GM19452 (cell line): ENCODE results near the gene ZNF484.
"Not testable (repeated sequence)": the region's sequence is repeated elsewhere in the genome, so short reads cannot be mapped to it uniquely, and the experiment has no call there.

ENCODE experiments used
- ATAC-seq: cut with Tn5 transposase; IDR thresholded peaks from one replicate; pipeline ENCODE4 v1.9.1; 2021; ENCODE audit not compliant: unreplicated experiment

Gene ZNF484

DNA sequence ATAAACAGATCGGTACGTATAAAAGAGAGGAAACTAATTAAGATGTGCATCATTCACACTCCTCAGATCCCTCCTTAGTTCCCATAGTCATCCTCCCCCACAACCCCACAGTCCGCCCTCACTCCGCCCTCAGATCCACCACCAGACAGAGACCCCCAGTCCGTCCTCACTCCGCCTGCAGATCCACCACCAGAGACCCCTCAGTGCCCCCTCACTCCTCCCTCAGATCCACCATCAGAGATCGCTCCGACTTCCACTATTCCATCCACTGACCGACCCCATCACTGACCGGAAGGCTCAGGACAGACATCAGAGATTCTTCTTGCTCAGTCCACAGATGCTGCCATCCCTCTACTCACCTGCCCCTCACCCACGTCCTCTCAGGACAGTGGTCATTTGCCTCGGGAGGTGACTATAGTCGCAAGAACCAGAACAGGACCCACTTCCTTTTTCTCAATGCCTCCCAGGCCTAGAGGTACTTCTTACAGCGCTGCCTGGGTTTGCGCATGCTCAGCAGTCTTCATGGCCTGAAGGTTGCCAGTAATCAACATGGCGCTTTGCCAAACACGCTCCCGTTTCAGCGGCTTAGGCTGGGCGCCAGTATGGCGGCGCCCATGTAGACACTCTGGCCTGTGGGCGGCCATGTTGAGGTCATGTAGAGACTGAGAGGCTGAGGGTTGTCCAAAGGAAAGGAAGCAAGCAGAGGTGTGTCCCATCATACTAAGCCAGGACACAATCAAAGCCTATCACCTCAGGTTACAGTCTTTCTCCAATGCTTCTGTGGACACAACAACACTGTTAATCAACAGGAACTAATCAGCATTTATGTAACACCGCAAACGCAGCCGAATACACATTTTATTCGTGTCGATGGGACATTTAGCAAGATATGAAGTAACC is at the start of gene ZNF484:
ZNF484 (minus strand) TSS at position 508 of the 900 bp plus-strand sequence. CDS start 3,009 bp downstream, outside the sequence.
- ATAC-seq = peak; percentile 96

DNA sequence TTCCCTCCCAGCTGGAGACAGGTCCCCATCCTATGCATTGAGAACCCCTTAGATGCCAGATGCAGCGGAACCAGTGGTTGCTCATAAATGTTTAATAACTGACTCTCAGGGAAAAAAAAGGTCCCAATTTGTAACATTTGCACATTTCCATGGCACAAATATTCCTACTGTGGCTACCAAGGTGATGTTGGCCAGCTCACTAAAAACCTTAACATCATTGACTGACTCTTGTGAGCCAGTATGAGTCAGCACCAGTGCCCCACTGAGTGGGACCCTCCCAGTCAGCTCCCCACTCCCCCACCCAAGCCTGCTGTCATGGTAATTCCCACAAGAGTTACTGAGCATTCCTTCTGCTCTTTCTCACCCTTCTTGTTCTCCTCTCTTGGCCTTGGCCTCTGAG is 42.6 kb upstream of the ZNF484 start:
- ATAC-seq = no peak

DNA sequence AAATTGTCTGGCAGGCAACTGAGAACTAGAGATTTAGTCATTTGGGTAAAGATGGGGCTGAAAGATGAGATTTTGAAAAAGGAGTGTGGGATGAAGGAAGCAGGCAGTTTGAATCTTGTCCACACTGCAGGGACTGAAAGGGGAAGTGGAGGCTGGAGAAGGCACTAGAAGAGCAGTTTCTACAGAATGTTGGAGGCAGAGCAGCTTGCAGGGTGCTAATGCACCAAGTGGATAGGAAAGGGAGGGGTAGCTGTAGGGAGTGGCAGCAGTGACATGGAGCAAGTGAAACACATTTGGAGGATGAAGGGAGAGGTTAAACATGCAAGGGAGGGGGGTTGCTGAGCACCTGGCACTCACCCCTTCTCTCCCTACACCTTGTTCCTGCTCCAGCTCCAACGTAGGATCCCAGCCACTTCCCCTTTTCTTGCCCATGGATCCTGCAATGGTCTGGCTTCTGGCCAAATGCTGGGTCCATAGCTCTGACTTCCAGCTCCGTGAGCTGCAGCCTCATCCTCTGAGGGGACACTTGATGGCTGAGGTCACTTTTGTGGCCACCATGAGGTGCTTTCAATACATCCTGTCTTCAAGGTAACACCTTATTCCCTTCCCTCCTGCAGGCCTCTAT is 39.5 kb upstream of the ZNF484 start:
- ATAC-seq = no peak

DNA sequence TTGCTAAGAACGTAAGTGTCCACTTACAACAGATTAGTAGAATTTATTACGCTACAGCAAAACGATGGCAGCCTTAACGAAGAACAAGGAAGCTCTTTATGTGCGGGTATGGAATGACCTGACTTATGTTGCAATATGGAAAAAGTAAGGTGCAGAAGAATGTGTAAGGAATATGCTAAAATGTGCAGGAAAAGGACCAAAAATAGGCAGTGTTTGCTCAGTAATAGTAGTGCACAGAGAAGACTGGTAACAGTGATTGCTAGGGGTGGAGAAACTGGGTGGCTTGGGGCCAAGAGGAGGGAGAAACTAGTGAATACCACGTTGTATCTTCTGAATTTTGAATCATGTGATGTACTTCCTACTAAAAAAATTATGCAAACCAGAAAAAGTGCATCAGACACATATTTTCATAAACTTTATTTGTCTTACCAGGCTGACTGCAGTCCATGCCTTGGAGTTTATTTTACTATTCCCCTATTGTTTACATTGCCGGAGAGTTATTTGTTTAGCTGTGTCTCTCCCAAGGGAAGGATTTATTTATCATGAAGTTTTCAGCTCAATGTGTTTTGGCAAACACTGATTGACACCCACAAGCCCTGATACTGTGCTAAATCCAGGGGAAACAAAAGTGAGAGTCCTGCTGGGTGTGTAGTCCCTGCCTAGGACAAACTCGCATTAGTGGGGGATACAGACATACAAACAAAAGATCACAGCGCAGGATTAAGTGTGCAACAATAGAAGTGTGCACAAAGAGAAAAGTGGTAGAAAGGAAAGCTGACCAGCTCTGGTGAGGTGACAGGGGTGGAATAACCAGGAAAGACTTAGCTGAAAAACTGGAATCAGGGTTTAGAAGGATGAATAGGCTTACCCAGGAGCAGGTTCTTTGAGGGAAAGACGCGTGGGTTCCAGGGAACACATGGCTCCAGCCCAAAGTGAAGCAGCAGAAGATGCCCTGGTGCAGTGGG is 34.0 kb upstream of the ZNF484 start:
- ATAC-seq = no peak

DNA sequence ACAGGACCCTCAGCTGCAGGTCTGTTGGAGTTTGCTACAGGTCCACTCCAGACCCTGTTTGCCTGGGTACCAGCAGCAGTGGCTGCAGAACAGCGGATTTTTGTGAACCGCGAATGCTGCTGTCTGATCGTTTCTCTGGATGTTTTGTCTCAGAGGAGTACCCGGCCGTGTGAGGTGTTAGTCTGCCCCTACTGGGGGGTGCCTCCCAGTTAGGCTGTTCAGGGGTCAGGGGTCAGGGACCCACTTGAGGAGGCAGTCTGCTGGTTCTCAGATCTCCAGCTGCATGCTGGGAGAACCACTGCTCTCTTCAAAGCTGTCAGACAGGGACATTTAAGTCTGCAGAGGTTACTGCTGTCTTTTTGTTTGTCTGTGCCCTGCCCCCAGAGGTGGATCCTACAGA is 27.3 kb upstream of the ZNF484 start:
- ATAC-seq = not testable (repeated sequence)

DNA sequence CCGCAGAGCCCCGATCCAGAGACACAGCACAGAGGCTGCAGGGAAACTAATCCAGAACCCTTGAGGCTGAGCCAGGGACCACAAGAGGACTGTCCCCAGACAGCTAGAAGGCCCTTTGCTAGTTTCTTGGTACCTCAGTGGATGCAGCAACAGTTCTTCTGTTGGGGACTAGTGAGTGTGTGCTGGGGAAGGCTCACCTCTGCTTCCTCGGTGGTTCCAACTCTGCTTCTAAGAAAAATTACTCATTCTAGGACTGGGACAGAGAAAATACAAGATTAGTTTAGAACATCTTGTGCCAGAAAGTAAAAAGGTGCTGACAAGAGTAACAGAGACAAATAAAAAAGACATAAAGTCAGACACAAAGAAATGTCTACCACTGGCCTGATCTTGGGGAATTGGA is 19.5 kb upstream of the ZNF484 start:
- no peak for ATAC-seq

DNA sequence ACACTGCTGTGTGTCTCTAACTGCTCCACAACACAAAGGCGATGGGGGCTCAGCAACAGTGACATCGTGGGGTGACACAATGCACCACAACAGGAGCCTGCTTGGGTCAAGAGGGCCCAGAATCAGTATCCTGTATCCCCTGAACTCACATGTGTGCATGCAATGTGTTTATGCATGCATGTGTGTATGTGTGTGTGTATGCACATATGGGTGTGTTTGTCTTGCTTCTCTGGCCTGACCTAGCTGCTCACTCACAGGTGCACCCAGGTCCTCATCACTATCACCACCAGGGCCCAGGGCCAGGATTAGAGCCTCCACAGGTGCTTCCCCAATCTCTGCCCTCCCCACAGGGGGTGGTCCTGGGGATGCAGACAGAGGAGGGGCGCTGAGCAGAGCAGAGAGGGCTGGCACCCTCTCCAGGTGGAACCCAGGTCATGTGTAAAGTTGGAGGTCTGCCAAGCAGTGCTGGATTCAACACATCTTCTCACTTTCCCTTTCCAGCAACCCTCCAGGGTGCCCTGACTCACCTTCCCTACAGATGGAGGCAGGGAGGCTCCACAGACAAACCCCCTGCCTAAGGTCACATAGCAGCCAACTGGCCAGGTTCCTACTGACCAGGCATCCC is 18.1 kb upstream of the ZNF484 start:
- ATAC-seq = no peak

DNA sequence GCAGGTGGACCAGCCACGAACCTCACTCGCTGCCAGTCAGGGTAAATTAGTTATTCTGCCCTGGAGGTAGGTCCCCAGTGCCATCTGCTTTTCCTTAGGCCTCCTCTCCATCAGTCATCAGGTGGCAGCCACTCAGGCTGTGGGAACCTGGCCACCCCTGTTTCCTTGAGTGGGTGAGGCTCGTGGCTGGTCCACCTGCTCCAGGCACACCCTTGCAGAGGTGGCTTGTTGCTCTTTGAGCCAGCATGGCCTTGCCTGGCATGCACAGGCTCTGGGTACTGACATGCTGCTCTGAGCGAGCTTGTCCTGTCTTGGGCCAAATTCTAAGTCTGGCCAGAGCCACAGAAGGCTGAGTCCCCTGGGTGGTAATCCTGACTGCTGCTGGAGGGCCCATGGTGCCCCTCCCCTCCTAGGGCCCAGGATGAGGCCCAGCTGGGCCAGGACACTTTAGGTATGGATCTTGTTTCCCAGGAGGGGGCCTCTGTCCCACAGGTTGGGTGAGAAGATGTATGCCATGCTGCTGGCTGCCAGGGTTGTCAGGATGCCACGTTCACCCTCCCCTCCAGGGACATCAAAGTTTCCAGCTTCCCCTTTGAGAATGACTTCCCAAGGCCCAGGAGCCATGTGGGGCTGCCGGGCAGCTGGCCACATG is 17.0 kb upstream of the ZNF484 start:
- ATAC-seq = no peak

DNA sequence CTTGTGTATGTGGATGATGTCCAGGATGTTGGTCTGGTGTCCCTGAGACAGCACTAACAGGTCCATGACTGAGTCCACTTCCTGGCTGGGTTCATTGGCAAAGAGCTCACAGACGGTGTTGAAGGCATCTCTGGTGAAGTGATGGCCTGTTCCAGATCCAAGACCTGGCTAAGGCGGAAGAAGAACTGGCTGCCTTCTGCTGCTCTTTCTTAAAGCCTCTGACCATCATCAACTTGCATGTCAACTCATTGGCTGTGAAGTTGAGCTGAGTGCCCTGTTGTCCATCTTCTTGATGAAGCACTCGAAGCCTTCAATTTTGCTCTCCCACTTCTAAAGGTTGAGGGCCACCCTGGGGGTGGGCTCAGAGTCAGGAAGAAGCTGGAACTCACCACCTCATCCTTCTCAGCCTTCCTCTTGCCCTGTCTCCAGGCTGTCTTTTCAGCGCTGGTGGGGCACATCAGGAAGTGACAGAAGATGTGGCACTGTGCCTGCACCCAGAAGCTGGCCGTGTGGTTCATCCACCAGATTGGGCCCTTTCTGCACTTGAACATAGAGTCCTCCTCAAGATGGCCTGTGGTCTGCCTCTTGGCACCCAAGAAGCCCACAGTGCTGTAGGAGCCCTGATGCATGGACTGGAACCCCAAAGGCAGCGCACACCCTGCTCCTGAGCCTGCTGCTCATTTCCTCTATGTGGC is 16.2 kb upstream of the ZNF484 start:
- ATAC-seq = not testable (repeated sequence)

DNA sequence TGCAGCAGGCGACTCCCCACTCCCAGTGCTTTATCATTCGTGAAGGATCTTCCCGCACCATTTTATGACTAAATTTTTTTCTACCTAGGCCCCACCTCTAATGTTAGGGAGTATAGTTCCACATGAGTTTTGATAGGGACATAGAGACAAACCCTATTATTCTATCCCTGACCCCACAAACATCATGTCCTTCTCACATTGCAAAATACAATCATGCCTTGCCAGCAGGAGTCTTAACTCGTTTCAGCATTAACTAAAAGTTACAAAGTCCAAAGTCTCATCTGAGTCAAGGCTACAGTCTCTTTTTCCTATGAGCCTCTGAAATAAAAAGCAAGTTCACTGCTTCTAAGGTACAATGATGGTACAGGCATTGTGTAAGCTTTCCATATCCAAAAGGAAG is 14.4 kb upstream of the ZNF484 start:
- not testable (repeated sequence) for ATAC-seq

DNA sequence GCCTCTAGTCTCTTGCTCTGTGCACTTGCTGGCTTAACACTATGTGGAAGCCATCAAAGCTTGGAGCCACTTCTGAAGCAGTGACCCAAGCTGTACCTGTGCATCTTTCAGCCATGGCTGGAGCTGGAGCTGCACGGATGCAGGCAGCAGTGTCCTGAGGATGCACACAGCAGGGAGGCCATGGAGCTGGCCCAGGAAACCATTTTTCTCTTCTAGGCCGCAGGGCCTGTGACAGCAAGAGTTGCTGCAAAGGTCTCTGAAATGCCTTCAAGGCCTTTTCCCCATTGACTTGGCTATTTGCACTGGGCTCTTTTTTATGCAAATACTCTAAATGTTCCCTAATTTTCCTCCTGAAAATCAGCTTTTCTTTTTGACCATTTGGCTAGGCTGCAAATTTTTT is 12.9 kb upstream of the ZNF484 start:
- ATAC-seq = no peak

DNA sequence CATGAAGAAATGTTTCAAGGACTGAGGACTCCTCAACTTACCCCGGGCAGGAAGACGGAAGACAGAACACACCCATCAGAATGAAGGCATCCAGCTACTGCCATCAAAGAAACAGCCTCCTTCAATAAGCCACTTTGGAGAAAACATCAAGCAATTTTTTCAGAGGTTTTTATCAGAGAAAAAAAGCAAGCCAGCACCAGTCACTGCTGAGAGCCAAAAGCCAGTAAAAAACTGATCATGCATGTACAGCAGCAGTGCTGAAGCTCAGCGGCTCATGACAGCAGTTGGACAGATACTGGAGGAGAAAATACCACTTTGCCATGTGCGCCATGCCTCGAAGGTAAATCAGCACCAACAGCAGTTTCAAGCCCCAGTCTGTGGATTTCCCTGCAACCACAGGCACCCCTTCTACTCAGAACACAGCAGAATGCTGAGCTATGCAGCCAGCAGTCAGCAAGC is 10.1 kb upstream of the ZNF484 start:
- ATAC-seq = no peak

DNA sequence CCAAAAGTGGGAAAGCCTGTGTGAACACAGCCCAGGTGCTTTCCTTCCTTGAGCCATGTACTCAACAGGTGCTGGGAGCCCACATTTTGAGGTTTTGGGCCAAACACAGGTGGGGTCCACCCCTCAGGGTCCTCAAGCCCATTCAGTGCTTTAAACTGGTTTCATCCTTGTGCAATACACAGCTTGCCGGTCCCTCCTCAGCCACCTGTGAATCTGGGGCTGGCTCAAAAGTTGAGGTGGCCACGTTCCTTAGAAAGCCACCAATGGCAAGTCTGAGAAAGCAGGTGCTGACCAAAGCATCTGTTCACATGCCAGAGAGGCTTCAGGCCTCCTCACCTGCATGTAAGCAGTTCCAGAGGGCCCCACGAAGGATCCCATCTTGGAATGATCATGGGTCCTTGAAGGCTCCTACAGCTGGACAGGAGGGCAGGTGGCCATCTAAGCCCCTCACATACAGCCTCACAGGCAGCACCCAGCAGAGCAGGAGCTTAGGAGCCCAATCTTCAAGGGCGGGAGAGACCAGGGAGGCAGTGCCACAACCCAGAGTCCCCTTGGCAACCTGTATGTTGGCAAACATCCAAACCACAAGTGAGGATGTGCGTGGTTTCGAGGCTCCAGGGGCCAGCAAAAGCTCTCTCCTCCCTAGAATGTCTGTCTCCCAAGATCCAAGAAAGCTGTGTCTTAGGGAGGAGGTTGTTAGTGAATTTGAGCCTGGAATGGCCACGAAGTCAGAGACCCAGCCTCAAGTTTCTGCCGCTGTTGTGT is 9.2 kb upstream of the ZNF484 start:
- ATAC-seq = not testable (repeated sequence)

DNA sequence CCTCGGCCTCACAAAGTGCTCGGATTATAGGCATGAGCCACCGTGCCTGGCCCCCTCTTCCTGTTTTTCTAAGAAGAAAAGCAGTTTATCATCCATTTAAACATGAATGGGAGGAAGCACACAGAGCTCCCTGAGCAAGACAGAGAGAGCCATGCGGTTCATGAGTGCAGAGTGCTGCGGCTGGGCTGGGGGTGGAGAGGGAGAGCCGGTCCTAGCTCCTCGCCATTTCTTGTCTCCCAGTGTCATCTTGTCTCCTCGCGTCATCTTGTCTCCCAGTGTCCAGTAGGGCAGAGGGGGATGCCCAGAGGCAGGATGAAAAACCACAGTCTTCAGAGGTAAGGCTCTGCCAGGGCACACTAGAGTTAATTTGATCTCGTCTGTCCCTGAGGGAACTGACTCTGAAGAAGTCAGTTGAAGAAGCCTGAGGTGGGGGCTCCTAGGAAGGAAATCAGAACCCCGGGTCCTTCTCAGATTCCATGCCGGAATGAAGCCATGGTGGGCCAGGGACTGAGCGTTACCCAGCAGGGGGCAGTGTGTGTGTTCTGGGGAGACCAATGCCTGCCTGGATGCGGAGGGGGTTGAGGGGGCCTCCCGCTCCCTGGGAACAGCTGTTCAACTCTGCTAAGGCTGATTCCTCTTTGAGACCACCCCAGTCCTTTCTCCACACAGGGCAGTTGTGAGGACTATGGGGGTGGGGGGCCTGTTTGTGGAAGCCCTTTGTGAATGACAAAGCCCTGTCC is 6.0 kb upstream of the ZNF484 start:
- ATAC-seq = not testable (repeated sequence)

DNA sequence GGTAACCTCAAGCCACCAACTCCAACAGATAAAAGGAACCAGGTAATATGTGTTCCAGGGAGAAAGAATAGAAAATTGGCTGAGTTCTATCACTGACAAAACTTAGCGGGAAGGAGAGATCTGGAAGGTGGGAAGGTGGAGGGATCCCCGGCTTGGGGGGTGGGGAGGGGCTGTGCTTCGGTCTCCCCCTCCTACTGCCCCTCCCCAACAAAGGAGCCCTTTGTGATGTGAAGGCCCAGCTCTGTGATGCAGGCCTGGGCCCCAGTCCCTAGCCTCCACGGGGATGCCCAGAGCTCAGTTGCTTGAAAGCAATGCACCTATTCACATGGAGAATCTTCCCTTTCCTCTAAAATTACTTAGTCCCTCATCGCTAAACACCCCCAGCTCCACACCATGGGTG is 4.4 kb upstream of the ZNF484 start:
- ATAC-seq = no peak

DNA sequence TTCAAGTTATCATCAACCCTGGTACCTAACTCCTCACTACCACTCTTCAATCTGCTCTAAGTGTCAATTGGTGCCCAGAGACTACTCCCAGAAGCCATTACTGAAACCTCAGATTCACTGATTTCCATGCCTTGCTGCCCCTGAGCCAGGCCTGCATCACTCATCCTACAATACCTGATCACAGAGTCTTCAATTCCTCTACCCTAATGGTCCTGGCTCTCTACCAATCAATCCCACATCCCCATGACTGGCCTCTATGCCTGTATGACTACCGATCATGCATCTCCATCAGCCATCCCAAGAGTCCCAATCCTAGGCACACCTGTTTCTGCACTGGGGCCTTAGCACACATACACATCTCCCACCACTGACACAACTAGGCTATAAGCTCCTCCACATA is 2.5 kb downstream of the ZNF484 start:
- ATAC-seq = no peak

DNA sequence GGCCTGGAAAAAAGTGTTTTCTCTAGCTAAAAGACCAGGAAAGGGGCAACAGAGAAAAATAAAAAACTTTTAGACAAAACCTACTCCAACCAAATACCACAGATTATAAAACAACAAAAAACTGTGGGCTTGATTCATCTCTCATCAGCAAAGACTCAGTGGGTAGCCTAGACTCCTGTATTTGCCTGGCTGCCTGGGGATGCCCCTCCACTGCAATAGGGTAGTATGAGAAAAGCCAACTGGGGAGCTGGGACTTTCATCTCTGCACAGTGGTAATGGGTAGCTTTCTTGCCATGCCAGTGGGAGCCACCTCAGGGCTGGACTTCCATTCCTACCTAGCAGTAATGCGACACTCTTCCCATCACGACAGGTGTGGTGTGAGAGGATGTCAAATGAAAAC is 7.5 kb downstream of the ZNF484 start:
- no peak for ATAC-seq

DNA sequence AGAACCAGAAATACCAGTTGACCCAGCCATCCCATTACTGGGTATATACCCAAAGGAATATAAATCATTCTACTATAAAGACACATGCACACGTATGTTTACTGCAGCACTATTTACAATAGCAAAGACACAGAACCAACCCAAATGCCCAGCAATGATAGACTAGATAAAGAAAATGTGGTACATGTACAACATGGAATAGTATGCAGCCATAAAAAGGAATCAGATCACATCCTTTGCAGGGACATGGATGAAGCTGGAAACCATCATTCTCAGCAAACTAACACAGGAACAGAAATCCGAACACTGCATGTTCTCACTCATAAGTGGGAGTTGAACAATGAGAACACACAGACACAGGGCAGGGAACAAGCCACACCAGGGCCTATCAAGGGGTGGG is 11.2 kb downstream of the ZNF484 start:
- ATAC-seq = not testable (repeated sequence)
